H9 (cell line): ENCODE results near the gene CREB3L2. TPM values are rescaled to one million over a fixed set of nuclear protein-coding genes. Genes with fewer than 3 reads are reported as not detected.

ENCODE experiments used
- DNase-seq: peaks from one replicate; pipeline ENCODE4 v3.0.0-alpha.2; 2017
- H2AFZ ChIP-seq: one replicate; pipeline ENCODE4 v1.6.1; 2013; ENCODE audit warnings: mild to moderate bottlenecking, low read length, control low read depth, moderate library complexity
- H2AK5ac ChIP-seq: 2 replicates; pipeline ENCODE4 v1.6.1; 2013; ENCODE audit warnings: low read length, control low read depth, mixed read lengths; ENCODE audit not compliant: insufficient read length
- H2BK120ac ChIP-seq: one replicate; pipeline ENCODE4 v1.6.1; 2013; ENCODE audit warnings: low read depth, mild to moderate bottlenecking, low read length, control low read depth, inconsistent platforms; ENCODE audit not compliant: poor library complexity, severe bottlenecking
- H2BK12ac ChIP-seq: 2 replicates; pipeline ENCODE4 v1.6.1; 2013; ENCODE audit warnings: low read length, control low read depth, mixed read lengths, low read depth; ENCODE audit not compliant: insufficient read length
- H2BK15ac ChIP-seq: 2 replicates; pipeline ENCODE4 v1.6.1; 2013; ENCODE audit warnings: low read depth, low read length, control low read depth
- H2BK20ac ChIP-seq: one replicate; pipeline ENCODE4 v1.6.1; 2013; ENCODE audit warnings: low read depth, mild to moderate bottlenecking, low read length, control low read depth, inconsistent platforms; ENCODE audit not compliant: poor library complexity, severe bottlenecking
- H2BK5ac ChIP-seq: 2 replicates; pipeline ENCODE4 v1.6.1; 2013; ENCODE audit warnings: low read length, control low read depth, mixed read lengths; ENCODE audit not compliant: insufficient read length
- H3K14ac ChIP-seq: 2 replicates; pipeline ENCODE4 v1.6.1; 2013; ENCODE audit warnings: low read length, control low read depth; ENCODE audit not compliant: insufficient read depth
- H3K18ac ChIP-seq: 2 replicates; pipeline ENCODE4 v1.6.1; 2013; ENCODE audit warnings: low read depth, mild to moderate bottlenecking, mixed read lengths, low read length, control low read depth; ENCODE audit not compliant: insufficient read length
- H3K23ac ChIP-seq: 2 replicates; pipeline ENCODE4 v1.6.1; 2013; ENCODE audit warnings: low read length, control low read depth, mixed read lengths, low read depth; ENCODE audit not compliant: insufficient read length
- H3K23me2 ChIP-seq: 2 replicates; pipeline ENCODE4 v1.6.1; 2013; ENCODE audit warnings: low read depth, mild to moderate bottlenecking, mixed read lengths, low read length, control low read depth; ENCODE audit not compliant: insufficient read length, poor library complexity, severe bottlenecking
- H3K27ac ChIP-seq: 2 replicates; pipeline ENCODE4 v1.5.1; 2013; ENCODE audit warnings: low read length, control low read depth, mixed read lengths, low read depth; ENCODE audit not compliant: insufficient read length
- H3K27me3 ChIP-seq: 2 replicates; pipeline ENCODE4 v1.6.1; 2013; ENCODE audit warnings: low read length, control low read depth, inconsistent platforms; ENCODE audit not compliant: insufficient read depth
- H3K4ac ChIP-seq: 2 replicates; pipeline ENCODE4 v1.6.1; 2013; ENCODE audit warnings: low read depth, mild to moderate bottlenecking, control low read depth, inconsistent platforms, low read length, moderate library complexity
- H3K4me1 ChIP-seq: 2 replicates; pipeline ENCODE4 v1.6.1; 2013; ENCODE audit warnings: low read length, control low read depth, inconsistent platforms; ENCODE audit not compliant: insufficient read depth
- H3K4me2 ChIP-seq: 2 replicates; pipeline ENCODE4 v1.6.1; 2013; ENCODE audit warnings: low read length, control low read depth, mixed read lengths; ENCODE audit not compliant: insufficient read length, insufficient read depth
- H3K56ac ChIP-seq: 2 replicates; pipeline ENCODE4 v1.6.1; 2013; ENCODE audit warnings: low read depth, mild to moderate bottlenecking, mixed read lengths, low read length, control low read depth; ENCODE audit not compliant: insufficient read length
- H3K79me1 ChIP-seq: 2 replicates; pipeline ENCODE4 v1.6.1; 2013; ENCODE audit warnings: low read depth, mild to moderate bottlenecking, moderate library complexity, low read length, control low read depth, inconsistent platforms; ENCODE audit not compliant: insufficient read depth, poor library complexity, severe bottlenecking
- H3K79me2 ChIP-seq: 2 replicates; pipeline ENCODE4 v1.6.1; 2013; ENCODE audit warnings: low read length, control low read depth, inconsistent platforms; ENCODE audit not compliant: insufficient read depth
- H3K9ac ChIP-seq: 2 replicates; pipeline ENCODE4 v1.6.1; 2013; ENCODE audit warnings: low read length, control low read depth, mixed read lengths; ENCODE audit not compliant: insufficient read length; ENCODE audit errors: extremely low read depth
- H3K9me3 ChIP-seq: one replicate; pipeline ENCODE4 v1.6.1; 2013; ENCODE audit warnings: low read depth, low read length, inconsistent platforms; ENCODE audit not compliant: control insufficient read depth
- H3T11ph ChIP-seq: one replicate; pipeline ENCODE4 v1.6.1; 2013; ENCODE audit warnings: mild to moderate bottlenecking, low read length, control low read depth, inconsistent platforms
- H4K20me1 ChIP-seq: one replicate; pipeline ENCODE4 v1.6.1; 2013; ENCODE audit not compliant: control insufficient read depth, insufficient read length, insufficient read depth
- H4K5ac ChIP-seq: 2 replicates; pipeline ENCODE4 v1.6.1; 2013; ENCODE audit warnings: low read depth, mild to moderate bottlenecking, mixed read lengths, low read length, control low read depth; ENCODE audit not compliant: insufficient read length
- H4K8ac ChIP-seq: replicated peaks from 2 replicates; pipeline ENCODE4 v1.6.1; 2013; ENCODE audit warnings: low read length, control low read depth, mixed read lengths, low read depth; ENCODE audit not compliant: insufficient read length
- H4K91ac ChIP-seq: 2 replicates; pipeline ENCODE4 v1.6.1; 2013; ENCODE audit warnings: low read depth, mild to moderate bottlenecking, moderate library complexity, mixed read lengths, low read length, control low read depth; ENCODE audit not compliant: insufficient read length
- H3K27ac Mint-ChIP-seq, 3 experiments: 2 replicates in 2 of 3; 3 replicates in 1 of 3; pipeline ENCODE4 v1.8.0; 2020 to 2021; ENCODE audit warnings: mixed read lengths in 3 of 3, mild to moderate bottlenecking in 1 of 3, moderate library complexity in 1 of 3
- H3K27me3 Mint-ChIP-seq: 2 replicates; pipeline ENCODE4 v1.8.0; 2021; ENCODE audit warnings: low read depth, mild to moderate bottlenecking, moderate library complexity, mixed read lengths
- H3K36me3 Mint-ChIP-seq, 3 experiments: 2 replicates in 2 of 3; 3 replicates in 1 of 3; pipeline ENCODE4 v1.8.0; 2020 to 2021; ENCODE audit warnings: low read depth in 3 of 3, mixed read lengths in 3 of 3; ENCODE audit not compliant: insufficient read depth in 1 of 3
- H3K4me1 Mint-ChIP-seq, 2 experiments: 2 replicates each; pipeline ENCODE4 v1.8.0; 2020; ENCODE audit warnings: mixed read lengths in 2 of 2
- H3K4me3 Mint-ChIP-seq, 2 experiments: 2 replicates in 1 of 2; 3 replicates in 1 of 2; pipeline ENCODE4 v1.8.0; 2020 to 2021; ENCODE audit warnings: mild to moderate bottlenecking in 2 of 2, mixed read lengths in 2 of 2, moderate library complexity in 1 of 2
- H3K9me3 Mint-ChIP-seq, 2 experiments: 2 replicates in 1 of 2; 3 replicates in 1 of 2; pipeline ENCODE4 v1.8.0; 2020; ENCODE audit warnings: mild to moderate bottlenecking in 2 of 2, mixed read lengths in 2 of 2, moderate library complexity in 1 of 2
- WGBS: extraction: QIAGEN DNeasy Blood & Tissue Kit; methylation state at CpG from one replicate; pipeline ENCODE4 v1.1.7; 2013; ENCODE audit warnings: missing lambda C conversion rate, low lambda C conversion rate, mixed read lengths; ENCODE audit not compliant: insufficient read length; ENCODE audit errors: extremely low coverage; 5-methylcytosine and 5-hydroxymethylcytosine counted together
- total RNA-seq: library from RNA; stranded (reverse); gene quantifications from 2 replicates; pipeline ENCODE4 v1.2.1, GENCODE V29; 2021
- TF ChIP-seq, protein P1 (sequence below): fragments of 200-600 bp; sonication (generic); conservative IDR thresholded peaks from 3 replicates; pipeline ENCODE4 v1.8.0; 2021; ENCODE audit warnings: antibody characterized with exemption, mild to moderate bottlenecking

CREB3L2 gene
- total RNA-seq, 1 experiment from 2014 or later: 60.7 TPM

DNA sequence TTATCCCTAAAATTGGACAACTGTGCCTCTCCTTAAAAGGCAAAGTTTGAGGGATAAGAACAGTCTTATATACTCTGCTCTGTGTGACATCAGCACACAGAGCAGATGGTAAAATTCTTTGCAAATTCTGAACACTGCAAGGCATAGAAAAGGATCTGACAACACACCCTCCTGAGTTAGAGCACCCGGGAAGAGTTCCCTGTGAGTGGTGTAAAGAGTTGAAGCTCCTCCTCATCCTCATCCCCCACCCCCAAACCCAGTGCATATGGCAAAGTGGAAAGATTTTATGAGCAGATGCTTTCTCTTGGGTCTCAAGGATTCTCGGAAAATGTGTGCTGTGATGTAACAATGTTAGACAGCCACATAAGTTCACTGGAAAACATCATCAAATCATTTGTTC is 115.1 kb downstream of the CREB3L2 start:
- no peak overlapping the region for H4K91ac ChIP-seq
- no peak overlapping the region for H3T11ph ChIP-seq
- no peak overlapping the region for H3K9ac ChIP-seq
- H4K8ac ChIP-seq: no peak overlapping the region
- no peaks in the 10 kb centered on the region for H3K27me3 ChIP-seq
- no peak overlapping the region for H2BK120ac ChIP-seq
- no peak overlapping the region for H3K23ac ChIP-seq
- H3K14ac ChIP-seq: no peak overlapping the region
- H3K23me2 ChIP-seq: no peaks in the 10 kb centered on the region
- H3K79me2 ChIP-seq: no peaks in the 10 kb centered on the region
- Mint-ChIP-seq H3K4me1 (peaks cover 30 to 32% of the 10 kb centered on the region in 2 experiments), H3K27ac (peak overlapping the region in 1 of 3 experiments; percentile 85; a peak in 4 of 7 replicates), H3K9me3 (peaks cover 7 to 8% of the 10 kb centered on the region in 2 experiments; a peak in 4 of 5 replicates), H3K27me3 (no peaks in the 10 kb centered on the region; the same call in 1 of the 2 replicates), H3K36me3 (peaks cover 35 to 55% (median 51%) of the 10 kb centered on the region in 3 experiments), H3K4me3 (no peak overlapping the region)
- no peak overlapping the region for H4K5ac ChIP-seq
- H3K79me1 ChIP-seq: no peaks in the 10 kb centered on the region
- WGBS: no CpG with 5 or more reads among the region's 2 CpGs
- H3K4ac ChIP-seq: no peak overlapping the region
- H2BK15ac ChIP-seq: no peak overlapping the region
- no peak overlapping the region for H2BK5ac ChIP-seq
- no peak overlapping the region for H3K18ac ChIP-seq
- no peak overlapping the region for H3K56ac ChIP-seq
- peaks cover 7% of the 10 kb centered on the region; the same call in 1 of the 2 replicates for H3K4me1 ChIP-seq
- TF ChIP-seq, protein P1, sequence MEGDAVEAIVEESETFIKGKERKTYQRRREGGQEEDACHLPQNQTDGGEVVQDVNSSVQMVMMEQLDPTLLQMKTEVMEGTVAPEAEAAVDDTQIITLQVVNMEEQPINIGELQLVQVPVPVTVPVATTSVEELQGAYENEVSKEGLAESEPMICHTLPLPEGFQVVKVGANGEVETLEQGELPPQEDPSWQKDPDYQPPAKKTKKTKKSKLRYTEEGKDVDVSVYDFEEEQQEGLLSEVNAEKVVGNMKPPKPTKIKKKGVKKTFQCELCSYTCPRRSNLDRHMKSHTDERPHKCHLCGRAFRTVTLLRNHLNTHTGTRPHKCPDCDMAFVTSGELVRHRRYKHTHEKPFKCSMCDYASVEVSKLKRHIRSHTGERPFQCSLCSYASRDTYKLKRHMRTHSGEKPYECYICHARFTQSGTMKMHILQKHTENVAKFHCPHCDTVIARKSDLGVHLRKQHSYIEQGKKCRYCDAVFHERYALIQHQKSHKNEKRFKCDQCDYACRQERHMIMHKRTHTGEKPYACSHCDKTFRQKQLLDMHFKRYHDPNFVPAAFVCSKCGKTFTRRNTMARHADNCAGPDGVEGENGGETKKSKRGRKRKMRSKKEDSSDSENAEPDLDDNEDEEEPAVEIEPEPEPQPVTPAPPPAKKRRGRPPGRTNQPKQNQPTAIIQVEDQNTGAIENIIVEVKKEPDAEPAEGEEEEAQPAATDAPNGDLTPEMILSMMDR: no peak
- H3K9me3 ChIP-seq: no peaks in the 10 kb centered on the region
- H3K4me2 ChIP-seq: no peak overlapping the region
- no peak overlapping the region for H2BK20ac ChIP-seq
- H3K27ac ChIP-seq: no peak overlapping the region
- H2AK5ac ChIP-seq: no peak overlapping the region
- no peak for DNase-seq
- H2AFZ ChIP-seq: no peak overlapping the region
- H4K20me1 ChIP-seq: no peaks in the 10 kb centered on the region
- H2BK12ac ChIP-seq: no peak overlapping the region
